Activated naive CD4-positive, alpha-beta T cell treated with anti-CD3 and anti-CD28 coated beads, Interleukin-2, amount 50 U/mL, for 72 hours (primary cell): ENCODE results near the gene OR51F1. TPM values are rescaled to one million over a fixed set of nuclear protein-coding genes. Genes with fewer than 3 reads are reported as not detected.

Source experiments
- total RNA-seq, 2 donors: library from RNA; stranded (reverse); gene quantifications; one replicate each; pipeline ENCODE4 v1.2.3, GENCODE V29; 2022

The OR51F1 gene
- total RNA-seq, 2 donors from 2014 or later, result not detected

Other genes starting within 250 kb of the OR51F1 start
- not detected for gene OR52M1, start 224.7 kb downstream of the OR51F1 start, total RNA-seq
- gene OR52I2, start 188.2 kb downstream of the OR51F1 start, total RNA-seq, result not detected
- not detected for gene OR52I1, start 175.9 kb downstream of the OR51F1 start, total RNA-seq
- 10 to 100 TPM in 1 of 2 donors, 1 to 10 TPM in 1; 6.2 to 15.2 TPM for gene TRIM68, start 161.7 kb downstream of the OR51F1 start, total RNA-seq
- gene OR51D1, start 132.5 kb downstream of the OR51F1 start, total RNA-seq, result not detected
- not detected for gene OR51E1, start 126.0 kb downstream of the OR51F1 start, total RNA-seq
- not detected for gene OR51E2, start 72.1 kb downstream of the OR51F1 start, total RNA-seq
- not detected for gene MMP26, start 65.2 kb downstream of the OR51F1 start, total RNA-seq
- not detected for gene OR52R1, start 34.4 kb upstream of the OR51F1 start, total RNA-seq
- not detected for gene OR51F2, start 51.4 kb upstream of the OR51F1 start, total RNA-seq
- not detected for gene OR51S1, start 79.3 kb upstream of the OR51F1 start, total RNA-seq
- gene OR51T1, start 112.0 kb upstream of the OR51F1 start, total RNA-seq, result not detected
- gene OR51A7, start 133.8 kb upstream of the OR51F1 start, total RNA-seq, result not detected
- gene OR51G2, start 149.4 kb upstream of the OR51F1 start, total RNA-seq, result not detected
- not detected for gene OR51G1, start 154.4 kb upstream of the OR51F1 start, total RNA-seq
- not detected for gene OR51A4, start 177.7 kb upstream of the OR51F1 start, total RNA-seq
- gene OR51A2, start 185.8 kb upstream of the OR51F1 start, total RNA-seq, result not detected
- gene OR51L1, start 224.9 kb upstream of the OR51F1 start, total RNA-seq, result not detected